Measurements from ENCODE around the gene SRC. TPM values are rescaled to one million over a fixed set of nuclear protein-coding genes. Genes with fewer than 3 reads are reported as not detected.

The SRC gene
- total RNA-seq, 1 experiment from 2014 or later: 185 TPM

- peaks cover 85% of the 10 kb centered on the region for H3K36me3 Mint-ChIP-seq (ENCODE audit: insufficient read depth, unreplicated experiment)
- no peak for DNase-seq
- no peaks in the 10 kb centered on the region for H3K9me3 Mint-ChIP-seq (ENCODE audit: low read depth, unreplicated experiment)
- H3K4me1 Mint-ChIP-seq (ENCODE audit: low read depth, unreplicated experiment): no peaks in the 10 kb centered on the region
- H3K4me3 Mint-ChIP-seq (ENCODE audit: low read depth, unreplicated experiment): no peak overlapping the region
- no peaks in the 10 kb centered on the region for H3K27me3 Mint-ChIP-seq (ENCODE audit: unreplicated experiment)
- CTCF ChIA-PET: no interaction called here
- no peak overlapping the region for H3K27ac Mint-ChIP-seq (ENCODE audit: unreplicated experiment)
- no TSS peak for BruUV-seq (replicated peaks)
- TF ChIP-seq CTCF (IDR thresholded peaks at IDR 0.05; ENCODE audit: unreplicated experiment): peak; percentile 30
- intact Hi-C loops (cut with micrococcal nuclease; ENCODE audit: unreplicated experiment): no loop called here
These were observed 46.7 kb downstream of the SRC start for GRCh38 chr20:37392441-37393195.

GRCh38 chr20:37393196-37393862, 47.4 kb downstream of the SRC start:
- Mint-ChIP-seq H3K27me3 (ENCODE audit: unreplicated experiment) (no peaks in the 10 kb centered on the region), H3K9me3 (ENCODE audit: low read depth, unreplicated experiment) (no peaks in the 10 kb centered on the region), H3K4me3 (ENCODE audit: low read depth, unreplicated experiment) (no peak overlapping the region), H3K4me1 (ENCODE audit: low read depth, unreplicated experiment) (no peaks in the 10 kb centered on the region), H3K27ac (ENCODE audit: unreplicated experiment) (no peak overlapping the region), H3K36me3 (ENCODE audit: insufficient read depth, unreplicated experiment) (peaks cover 86% of the 10 kb centered on the region)
- no TSS peak for BruUV-seq (replicated peaks)
- DNase-seq: no peak
- CTCF ChIA-PET: no interaction called here
- intact Hi-C loops (cut with micrococcal nuclease; ENCODE audit: unreplicated experiment): no loop called here
- no peak for TF ChIP-seq CTCF (IDR thresholded peaks at IDR 0.05; ENCODE audit: unreplicated experiment)

GRCh38 chr20:37393863-37394542, 48.1 kb downstream of the SRC start:
- Mint-ChIP-seq H3K36me3 (ENCODE audit: insufficient read depth, unreplicated experiment) (peaks cover 86% of the 10 kb centered on the region), H3K4me3 (ENCODE audit: low read depth, unreplicated experiment) (no peak overlapping the region), H3K27me3 (ENCODE audit: unreplicated experiment) (no peaks in the 10 kb centered on the region), H3K9me3 (ENCODE audit: low read depth, unreplicated experiment) (no peaks in the 10 kb centered on the region), H3K4me1 (ENCODE audit: low read depth, unreplicated experiment) (no peaks in the 10 kb centered on the region), H3K27ac (ENCODE audit: unreplicated experiment) (no peak overlapping the region)
- no TSS peak for BruUV-seq (replicated peaks)
- no peak for TF ChIP-seq CTCF (IDR thresholded peaks at IDR 0.05; ENCODE audit: unreplicated experiment)
- CTCF ChIA-PET: interaction anchor here (0.5 kb wide), 1 partner anchor 182 kb away, joined by 4 read pairs; no protein-coding TSS in a partner anchor
- DNase-seq: no peak
- intact Hi-C loops (cut with micrococcal nuclease; ENCODE audit: unreplicated experiment): no loop called here

- no TSS peak for BruUV-seq (replicated peaks)
- Mint-ChIP-seq H3K4me1 (ENCODE audit: low read depth, unreplicated experiment) (no peaks in the 10 kb centered on the region), H3K27me3 (ENCODE audit: unreplicated experiment) (no peaks in the 10 kb centered on the region), H3K36me3 (ENCODE audit: insufficient read depth, unreplicated experiment) (peaks cover 89% of the 10 kb centered on the region), H3K27ac (ENCODE audit: unreplicated experiment) (no peak overlapping the region), H3K4me3 (ENCODE audit: low read depth, unreplicated experiment) (no peak overlapping the region), H3K9me3 (ENCODE audit: low read depth, unreplicated experiment) (no peaks in the 10 kb centered on the region)
- intact Hi-C loops (cut with micrococcal nuclease; ENCODE audit: unreplicated experiment): no loop called here
- TF ChIP-seq CTCF (IDR thresholded peaks at IDR 0.05; ENCODE audit: unreplicated experiment): no peak
- DNase-seq: no peak
- CTCF ChIA-PET: interaction anchor here (0.5 kb wide), 1 partner anchor 183 kb away, joined by 4 read pairs; no protein-coding TSS in a partner anchor
These were observed 48.8 kb downstream of the SRC start for GRCh38 chr20:37394543-37395409.
